HG02763 (cell line): ENCODE data around the gene AMPH.
A peak's percentile ranks its signal among the peaks of the same experiment; 100 is the strongest.

Source experiments
- ATAC-seq: cut with Tn5 transposase; IDR thresholded peaks from one replicate; pipeline ENCODE4 v1.9.1; 2021; ENCODE audit warnings: mild to moderate bottlenecking, moderate library complexity; ENCODE audit not compliant: unreplicated experiment

AMPH gene

DNA sequence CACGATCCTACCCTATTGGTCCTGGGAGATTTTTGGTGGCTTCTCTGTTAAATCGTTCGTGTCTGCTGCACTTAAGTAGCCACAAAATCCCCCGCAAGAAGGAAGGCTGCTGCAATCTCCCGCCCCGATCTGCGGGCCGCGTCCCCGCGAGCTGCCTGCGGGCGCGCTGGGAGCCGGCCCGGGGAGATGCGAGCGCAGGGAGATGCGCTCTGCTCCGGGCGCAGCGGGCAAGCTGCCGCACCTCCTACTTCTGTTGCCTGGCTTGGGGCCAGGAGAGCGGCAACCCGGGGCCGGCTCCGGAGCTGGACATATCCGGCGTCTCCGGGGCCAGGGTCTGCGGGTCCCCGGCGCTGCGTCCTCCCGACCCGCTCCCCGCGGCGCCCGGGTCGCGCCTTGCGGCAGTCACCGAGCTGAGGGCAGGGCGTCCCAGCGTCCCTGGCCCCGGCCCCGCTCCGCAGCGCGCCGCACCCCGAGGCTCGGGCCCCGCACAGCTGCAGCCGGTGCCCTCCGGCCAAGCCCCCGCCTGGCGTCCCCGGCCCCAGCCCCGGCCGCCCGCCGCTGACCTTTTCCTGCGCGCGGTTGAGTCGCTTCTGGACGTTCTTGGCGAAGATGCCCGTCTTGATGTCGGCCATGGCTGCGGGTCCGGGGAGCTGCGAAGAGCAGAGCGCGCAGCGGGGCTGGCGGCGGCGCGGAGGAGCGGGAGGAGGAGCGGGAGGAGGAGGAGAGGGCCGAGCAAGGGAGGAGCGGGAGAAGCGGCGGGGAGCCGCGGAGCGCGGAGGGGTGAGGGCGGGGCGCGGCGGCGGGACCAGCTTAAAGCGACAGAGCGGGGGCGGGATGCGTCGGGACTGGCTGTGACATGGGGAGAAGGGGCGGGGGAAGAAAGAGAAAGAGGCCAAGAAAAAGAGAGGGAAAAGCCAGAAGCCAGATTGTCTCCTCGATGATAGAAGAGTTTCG is at the start of gene AMPH:
Gene AMPH (minus strand): TSS at position 654 of the 954 bp plus-strand sequence. CDS start 22 bp downstream, at position 632.
- no peak for ATAC-seq

DNA sequence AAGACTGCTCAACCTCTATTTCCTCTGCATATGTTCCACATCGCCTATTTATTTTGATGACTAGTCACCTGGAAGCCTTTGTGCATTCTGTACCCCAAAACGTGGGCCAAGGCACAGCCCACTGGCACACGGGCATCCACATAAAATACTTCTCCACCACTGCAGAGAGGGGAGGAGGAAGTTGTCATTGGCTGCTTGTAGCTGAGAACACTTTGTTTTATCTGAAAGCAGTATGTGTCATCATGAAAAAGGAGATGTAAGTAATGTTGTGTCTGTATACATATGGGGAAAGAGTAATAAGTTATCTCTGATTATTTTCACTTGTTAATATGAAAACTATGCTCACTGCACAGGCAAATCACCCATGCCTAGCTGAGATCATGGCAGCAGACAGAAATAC is 48.2 kb upstream of the AMPH start:
- ATAC-seq = no peak

DNA sequence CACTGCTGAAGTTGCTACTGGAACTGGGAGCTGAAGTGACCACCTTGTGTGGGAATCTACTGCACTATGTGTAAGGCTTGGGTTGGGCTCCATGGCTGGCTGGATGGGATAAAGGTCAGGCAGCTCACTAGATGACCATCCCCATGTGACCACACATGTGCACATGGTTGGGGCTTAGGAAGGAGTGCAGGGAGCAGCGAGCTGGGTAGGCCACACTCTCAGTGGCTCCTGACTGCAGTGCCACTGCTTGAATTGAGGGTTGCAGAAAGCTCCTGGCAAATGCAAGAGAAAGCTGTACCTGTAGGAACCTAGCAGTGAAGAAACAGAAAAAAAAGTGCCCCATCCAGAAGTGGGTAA is 47.5 kb upstream of the AMPH start:
- no peak for ATAC-seq

DNA sequence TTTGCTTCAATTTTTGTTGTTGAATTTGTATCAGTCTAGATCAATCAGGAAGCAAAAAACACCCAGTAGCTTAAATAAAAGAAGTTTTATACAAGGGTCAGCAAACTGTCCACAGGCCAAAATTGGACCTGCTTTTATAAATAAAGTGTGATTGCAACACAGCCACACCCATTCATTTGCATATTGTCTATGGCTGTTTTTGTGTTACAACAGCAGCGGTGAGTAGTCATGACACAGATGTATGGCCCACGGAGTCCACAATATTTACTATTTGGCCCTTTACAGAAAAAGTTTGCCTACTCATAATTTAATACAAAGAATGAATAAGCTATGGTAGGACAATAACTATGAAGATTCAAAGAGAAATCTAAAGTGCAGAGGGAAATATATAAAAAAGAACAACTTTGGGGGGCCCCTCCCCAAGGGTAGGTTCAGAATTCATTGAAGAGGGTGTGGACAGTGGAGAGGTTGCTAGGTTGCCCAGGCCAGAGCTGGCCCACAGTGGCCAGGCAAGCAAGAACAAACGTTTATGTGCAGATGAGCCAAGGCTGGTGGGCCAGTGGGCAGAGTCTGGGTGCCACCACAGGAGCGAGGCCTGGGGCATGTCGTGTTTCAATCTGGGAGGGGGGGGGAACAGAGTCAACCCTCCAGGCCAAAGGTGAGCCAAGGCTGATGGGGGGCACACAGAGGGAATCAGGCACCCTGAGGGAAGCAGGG is 47.0 kb upstream of the AMPH start:
- ATAC-seq = no peak

DNA sequence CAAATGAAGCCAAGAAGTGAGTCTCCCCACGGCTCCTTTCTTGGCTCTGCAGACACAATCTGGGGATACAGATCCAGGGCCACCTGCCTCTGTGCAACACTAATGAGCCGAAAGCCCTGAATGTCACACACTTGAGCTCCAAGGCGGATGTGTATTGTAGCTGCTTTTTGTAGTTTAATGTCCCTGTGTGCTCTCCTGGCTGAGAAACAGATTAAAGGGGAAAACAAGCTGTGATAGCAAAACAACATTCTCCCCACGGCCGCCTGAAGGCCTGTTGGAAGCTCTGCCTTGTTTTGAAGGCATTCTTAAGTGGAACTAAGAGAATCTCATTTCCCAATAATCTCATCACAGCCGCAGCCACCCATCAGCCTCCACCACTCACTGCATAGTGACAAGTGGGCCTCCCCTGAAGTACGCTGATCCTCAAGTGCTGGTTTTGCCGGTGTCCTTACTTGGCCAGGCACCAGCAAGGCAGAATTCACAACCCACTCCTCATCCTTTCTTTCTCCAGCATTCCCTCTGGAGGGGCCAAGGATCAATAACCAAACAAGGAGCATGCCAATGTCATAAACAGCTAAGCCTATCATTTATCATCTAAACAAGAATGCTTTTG is 44.4 kb upstream of the AMPH start:
- ATAC-seq = no peak

DNA sequence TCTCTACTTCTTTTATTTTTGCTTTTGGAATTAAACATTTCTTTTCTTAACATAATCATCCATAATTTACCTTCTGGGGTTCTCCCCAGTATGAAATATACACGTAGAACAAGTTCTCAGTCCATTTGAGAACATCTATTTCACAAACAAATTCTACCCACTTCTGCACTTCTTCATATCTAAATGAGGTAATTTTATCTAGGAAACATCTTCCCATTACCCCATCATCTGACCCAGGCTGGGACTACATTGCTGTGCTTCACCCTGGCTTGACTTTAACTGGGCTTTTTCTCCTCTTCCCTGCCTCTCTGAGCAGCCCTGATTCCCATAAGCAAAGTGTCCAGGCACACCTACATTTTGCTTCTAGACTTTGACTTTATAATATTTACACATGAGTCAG is 43.3 kb upstream of the AMPH start:
- ATAC-seq = no peak

DNA sequence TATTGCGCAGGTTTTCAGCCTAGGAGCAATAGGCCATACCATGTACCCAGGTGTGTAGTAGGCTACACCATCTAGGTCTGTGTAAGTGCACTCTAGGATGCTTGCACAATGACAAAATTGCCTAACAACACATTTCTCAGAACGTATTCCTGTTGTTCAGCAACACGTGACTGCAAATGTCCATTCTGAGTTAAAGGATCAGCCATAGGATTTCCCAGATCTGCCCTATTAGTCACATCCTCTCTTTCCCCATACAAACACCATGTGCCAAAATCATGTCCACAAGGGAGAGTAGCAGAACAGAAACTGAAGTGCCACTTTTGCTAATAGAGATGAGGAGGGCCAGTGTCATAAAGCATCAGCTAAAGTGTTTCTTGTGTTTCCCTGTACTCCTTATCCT is 42.6 kb upstream of the AMPH start:
- no peak for ATAC-seq

DNA sequence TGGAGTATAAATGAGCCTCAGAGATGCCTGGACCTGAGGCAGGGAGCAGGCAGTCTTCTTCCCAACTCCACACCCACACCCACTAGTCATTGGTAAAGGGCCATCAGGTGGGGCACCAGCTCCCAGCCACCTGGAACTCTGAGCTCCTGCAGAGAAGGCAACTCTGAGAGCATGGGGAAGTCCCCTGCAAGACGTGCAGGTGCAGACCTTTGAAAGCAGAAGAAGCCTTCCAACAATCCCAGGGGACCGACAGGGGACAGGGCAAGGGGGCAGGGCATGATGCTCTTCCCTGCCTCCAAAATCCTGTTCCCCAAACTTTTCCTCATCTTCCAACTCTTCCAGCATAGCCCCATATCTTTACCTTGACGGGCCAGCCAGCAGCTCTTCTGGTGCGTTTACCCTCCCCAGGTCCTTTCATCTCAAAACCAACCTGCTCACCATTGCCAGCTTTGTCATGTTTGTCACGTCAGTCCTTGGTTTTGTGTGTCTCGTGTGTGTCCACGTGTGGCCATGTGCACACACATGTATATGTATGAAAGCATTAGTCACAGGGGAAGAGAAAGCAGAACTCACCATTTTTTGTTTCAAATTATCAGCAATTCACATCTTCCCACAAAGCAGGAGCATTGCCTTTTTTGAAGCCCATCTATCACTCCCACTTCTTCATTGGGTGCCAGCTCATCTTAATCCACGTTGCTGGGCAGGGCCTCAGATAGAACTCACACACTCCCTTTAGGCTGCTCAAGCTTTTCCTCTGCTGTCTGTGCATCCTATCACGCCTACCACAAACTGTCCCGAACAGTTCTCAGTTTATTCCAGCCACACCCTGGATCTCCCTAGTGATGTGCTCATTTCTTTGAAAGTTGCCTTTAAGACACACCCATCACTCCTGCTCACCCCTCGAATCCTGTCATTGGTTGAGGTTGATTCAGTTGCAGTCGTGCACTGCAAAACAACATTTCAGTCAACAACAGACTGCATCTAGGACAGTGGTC is 41.0 kb upstream of the AMPH start:
- no peak for ATAC-seq

DNA sequence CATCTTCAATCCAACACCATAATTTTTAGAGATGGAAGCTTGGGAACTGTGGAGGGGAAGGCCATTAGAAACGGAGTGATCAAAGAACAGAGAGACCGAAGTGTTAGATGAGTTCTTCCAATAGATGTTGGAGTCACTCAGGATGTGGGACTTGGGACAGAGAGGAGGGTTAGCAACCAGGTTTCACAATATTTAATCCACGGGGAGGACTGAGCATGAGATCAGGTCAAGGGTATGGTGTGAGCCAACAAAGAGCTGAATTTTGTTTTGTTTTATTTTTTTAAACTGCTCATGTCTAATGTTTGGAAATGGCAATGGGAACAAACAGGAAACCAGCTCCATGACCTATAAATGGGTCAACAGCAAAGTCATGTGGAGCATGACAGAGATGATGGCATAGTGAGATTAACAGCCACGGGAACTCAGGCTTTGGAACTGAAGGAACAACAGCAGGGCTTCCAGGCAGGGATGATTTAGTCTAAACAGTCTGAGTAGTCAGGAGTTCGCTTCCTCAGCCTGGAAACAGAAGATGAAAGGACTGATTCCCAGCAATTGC is 38.9 kb upstream of the AMPH start:
- no peak for ATAC-seq

DNA sequence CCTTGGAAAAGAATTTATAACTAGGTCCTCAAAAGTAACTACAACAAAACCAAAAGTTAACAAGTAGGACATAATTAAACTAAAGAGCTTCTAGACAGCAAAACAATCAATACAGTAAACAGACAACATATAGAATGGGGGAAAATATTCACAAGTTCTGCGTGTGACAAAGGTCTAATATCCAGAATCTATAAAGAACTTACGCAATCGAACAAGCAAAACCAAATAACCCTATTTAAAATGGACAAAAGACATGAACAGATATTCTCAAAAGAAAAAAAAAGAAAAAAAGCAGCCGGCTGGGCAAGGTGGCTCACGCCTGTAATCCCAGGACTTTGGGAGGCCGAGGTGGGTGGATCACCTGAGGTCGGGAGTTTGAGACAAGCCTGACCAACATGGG is 33.8 kb upstream of the AMPH start:
- ATAC-seq = no peak

DNA sequence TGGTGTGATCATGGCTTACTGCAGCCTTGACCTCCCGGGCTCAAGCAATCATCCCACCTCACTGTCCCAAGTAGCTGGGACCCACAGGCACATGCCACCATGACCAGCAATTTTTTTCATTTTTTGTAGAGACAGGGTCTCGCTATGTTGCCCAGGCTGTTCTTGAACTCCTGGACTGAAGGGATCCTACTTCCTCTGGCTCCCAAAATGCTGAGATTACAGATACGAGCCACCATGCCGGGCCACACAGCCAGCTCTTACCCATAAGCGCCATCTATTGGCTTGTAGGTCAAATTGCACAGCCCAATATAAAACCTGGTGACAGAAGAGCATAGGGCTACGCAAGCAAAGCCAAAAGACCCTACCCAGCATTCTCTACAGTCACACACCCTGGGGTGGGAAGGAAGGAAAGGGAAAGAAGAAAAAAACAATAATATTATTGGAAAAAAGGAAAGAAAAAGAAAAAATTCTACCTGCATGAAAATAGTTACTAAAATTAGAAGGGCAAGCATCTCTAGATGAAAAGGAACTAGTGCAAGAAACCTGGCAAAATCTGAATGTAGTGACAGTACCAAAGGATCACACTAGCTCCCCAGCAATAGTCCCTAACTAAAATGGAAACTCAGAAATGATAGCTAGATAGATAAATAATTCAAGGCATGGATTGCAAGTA is 29.4 kb upstream of the AMPH start:
- peak; percentile 63 for ATAC-seq

DNA sequence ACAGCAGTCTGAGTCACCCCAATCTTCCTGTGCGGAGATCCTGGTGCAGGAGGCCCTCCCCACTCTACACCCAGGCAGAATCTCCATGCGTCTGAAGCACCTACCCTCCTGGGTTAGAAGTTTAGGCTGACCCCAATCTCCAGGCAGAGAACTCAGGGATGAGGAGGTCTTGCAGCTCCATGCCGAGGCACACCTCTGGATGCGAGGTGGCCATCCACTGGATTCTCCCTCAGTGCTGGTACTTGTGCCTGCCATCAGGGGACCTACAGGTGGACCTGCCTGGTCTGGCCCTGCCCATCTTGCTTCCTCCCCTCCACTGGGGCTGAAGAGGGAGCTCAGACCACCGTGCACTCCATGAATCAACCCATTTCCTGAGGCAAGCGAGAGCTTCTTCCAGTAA is 28.8 kb upstream of the AMPH start:
- no peak for ATAC-seq

DNA sequence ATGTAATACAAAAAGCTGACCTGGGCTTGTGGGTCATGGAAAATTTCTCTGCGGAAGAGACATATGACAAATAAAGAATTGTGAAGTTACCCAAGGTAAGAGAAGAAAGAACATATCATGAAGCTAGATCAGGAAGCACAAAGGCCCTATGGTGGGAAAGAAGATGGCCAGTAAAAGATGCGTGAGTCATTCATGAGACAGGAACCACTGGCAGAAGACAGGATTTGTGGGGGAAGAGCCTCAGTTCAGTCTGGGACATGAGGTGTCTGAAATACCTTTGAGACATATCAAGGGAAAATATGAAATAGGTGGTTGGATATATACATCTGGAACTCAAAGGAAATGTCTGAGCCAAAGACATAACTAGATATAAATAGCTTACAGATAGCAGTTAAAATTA is 27.7 kb upstream of the AMPH start:
- no peak for ATAC-seq

DNA sequence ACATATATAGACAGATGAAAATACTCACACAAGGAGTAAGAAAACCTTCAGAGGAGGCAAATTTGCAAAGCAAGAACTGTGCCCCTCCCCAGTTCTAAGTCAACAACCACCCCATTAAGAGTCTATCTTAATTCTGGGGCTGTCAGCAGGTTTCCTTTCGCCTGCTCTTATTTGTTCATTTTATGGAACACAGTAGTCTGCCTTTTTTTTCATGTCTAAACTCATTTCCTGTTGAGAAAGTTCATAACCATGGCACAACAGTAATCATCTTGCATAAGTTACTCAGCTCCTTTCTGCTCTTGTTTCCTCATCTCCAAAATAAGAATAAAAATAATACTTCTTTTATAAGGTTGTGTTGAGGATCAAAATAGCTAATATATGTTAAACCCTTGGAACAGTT is 25.8 kb upstream of the AMPH start:
- no peak for ATAC-seq

DNA sequence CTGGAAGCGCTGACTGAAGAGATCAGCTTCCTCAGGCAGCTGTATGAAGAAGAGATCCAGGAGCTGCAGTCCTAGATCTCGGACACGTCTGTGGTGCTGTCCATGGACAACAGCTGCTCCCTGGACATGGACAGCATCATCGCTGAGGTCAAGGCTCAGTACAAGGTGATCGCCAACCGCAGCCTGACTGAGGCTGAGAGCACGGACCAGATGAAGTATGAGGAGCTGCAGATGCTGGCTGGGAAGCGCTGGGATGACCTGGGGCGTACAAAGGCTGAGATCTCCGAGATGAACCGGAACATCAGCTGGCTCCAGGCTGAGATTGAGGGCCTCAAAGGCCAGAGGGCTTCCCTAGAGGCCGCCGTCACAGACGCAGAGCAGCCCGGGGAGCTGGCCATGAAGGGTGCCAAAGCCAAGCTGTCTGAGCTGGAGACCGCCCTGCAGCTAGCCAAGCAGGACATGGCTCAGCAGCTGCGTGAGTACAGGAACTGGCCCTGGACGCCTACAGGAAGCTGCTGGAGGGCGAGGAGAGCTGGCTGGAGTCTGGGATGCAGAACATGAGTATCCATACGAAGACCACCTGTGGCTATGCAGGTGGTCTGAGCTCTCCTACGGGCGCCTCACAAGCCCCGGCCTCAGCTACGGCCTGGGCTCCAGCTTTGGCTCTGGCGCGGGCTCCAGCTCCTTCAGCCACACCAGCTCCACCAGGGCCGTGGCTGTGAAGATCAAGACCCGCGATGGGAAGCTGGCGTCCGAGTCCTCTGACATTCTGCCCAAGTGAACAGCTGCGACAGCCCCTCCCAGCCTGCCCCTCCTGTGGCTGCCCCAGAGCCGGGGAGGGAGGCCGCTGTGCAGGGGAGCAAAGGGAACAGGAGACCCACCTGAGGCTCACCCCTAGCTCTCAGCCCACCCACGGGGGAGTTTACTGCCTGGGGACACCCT is 24.9 kb upstream of the AMPH start:
- ATAC-seq = no peak

DNA sequence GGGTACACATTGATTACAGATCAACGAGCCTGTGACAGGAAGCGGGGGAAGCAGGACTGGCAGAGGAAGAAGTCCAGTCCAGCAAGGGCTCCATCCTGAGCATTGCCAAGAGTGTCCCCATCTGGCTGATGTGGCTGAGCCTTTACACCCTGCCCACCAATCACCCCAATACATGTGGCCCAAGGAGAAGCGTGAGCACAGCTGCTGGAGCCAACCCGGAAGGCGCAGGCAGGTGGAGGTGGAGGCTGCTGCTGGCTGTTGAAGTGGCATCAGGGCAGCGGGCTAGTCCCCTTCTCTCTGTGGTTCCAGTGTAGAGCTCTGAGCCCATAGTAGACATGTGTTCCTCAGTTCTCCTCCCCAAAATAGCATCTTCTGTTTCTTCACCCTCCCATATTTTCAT is 6.8 kb upstream of the AMPH start:
- no peak for ATAC-seq

DNA sequence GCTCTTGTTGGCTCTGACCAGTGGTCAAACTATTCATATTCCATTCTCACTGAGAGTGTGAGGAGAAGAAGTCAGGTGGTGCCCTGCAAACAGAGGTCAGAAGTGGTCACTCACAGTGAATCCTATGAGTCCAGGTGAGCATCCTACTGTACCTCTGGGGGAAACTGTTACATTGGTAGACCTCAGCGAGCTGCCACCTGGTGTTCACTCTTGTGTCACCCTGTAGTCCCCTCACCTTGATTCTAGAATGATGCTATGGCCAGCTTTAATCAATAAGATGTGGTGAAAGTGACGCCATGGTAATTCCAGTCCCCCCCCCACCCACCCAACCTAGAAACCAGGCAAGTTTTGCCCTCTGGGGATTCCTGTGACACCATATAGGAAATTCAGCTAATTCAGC is 1.2 kb upstream of the AMPH start:
- ATAC-seq = no peak

DNA sequence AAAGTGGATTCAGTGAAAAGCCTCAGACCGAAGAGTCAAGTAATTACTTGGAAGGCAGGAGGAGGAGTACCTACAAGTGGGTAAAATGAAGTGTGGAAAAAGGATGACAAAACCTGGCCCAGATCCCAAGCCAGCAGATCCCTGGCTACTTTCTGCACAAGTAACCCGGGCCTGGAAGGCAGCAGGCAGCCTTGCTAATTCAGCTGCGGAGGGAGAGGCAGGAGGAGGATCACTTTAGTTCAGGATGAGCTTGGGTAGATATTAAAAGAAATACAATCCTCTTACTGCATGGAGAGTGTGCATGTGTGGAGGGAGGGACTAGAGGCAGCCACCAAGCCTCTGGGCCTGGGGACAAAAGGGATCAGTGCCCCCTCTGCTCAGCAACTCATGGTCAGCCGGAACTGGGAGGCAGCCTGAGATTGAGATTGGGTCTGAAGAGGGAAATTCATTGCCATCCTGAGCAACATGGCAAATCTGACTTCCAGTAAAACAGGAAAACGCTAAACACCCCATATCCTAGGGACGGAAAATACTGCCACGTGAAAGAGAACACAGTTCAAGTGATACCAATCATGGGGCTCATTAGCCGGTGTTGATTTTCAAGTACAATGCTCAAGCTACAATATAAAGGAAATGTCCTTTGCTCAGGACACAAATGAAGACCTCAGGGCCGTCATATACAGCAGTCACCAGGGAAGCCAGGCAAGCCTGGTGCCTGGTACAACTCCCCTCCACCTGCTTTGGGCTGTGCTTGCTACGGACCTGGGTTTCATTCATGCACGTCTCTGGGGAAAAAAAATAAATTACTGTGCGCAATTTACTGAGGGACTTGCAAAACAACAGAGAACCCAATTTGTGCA is 1.3 kb downstream of the AMPH start:
- ATAC-seq = no peak
